Astrocyte (in vitro differentiated cells and primary cell): ENCODE results near the gene AKAP11. TPM values are rescaled to one million over a fixed set of nuclear protein-coding genes. Genes with fewer than 3 reads are reported as not detected.
A peak's percentile ranks its signal among the peaks of the same experiment; 100 is the strongest.

Experiments
- DNase-seq: peaks from one replicate; pipeline ENCODE4 v3.0.0-alpha.2; 2010; ENCODE audit warnings: low read depth
- FAIRE-seq: peaks from 2 replicates; lab custom pipeline; 2011; peaks lifted over from hg19 to GRCh38; lab: Jason Lieb, UNC
- H2AFZ ChIP-seq: 2 replicates; pipeline ENCODE4 v1.6.0; 2012; ENCODE audit warnings: low read depth, low read length, inconsistent platforms
- H3K27ac ChIP-seq: 2 replicates; pipeline ENCODE4 v1.5.1; 2011; ENCODE audit warnings: low read depth, low read length, inconsistent platforms
- H3K27me3 ChIP-seq: 2 replicates; pipeline ENCODE4 v1.6.0; 2011; ENCODE audit warnings: low read length, inconsistent platforms; ENCODE audit not compliant: insufficient read depth
- H3K36me3 ChIP-seq: 2 replicates; pipeline ENCODE4 v1.5.1; 2011; ENCODE audit warnings: low read length, inconsistent platforms; ENCODE audit not compliant: insufficient read depth
- H3K4me1 ChIP-seq: 2 replicates; pipeline ENCODE4 v1.5.1; 2011; ENCODE audit warnings: low read length, inconsistent platforms; ENCODE audit not compliant: insufficient read depth
- H3K4me2 ChIP-seq: 2 replicates; pipeline ENCODE4 v1.6.0; 2012; ENCODE audit warnings: low read length, inconsistent platforms
- H3K4me3 ChIP-seq: 2 replicates; pipeline ENCODE4 v1.5.1; 2011; ENCODE audit warnings: low read depth, mild to moderate bottlenecking, low read length, inconsistent platforms; ENCODE audit not compliant: insufficient read depth
- H3K79me2 ChIP-seq: 2 replicates; pipeline ENCODE4 v1.6.0; 2012; ENCODE audit warnings: mild to moderate bottlenecking, low read length, inconsistent platforms; ENCODE audit not compliant: insufficient read depth
- H3K9ac ChIP-seq: 2 replicates; pipeline ENCODE4 v1.6.0; 2012; ENCODE audit warnings: mild to moderate bottlenecking, low read length, inconsistent platforms
- H3K9me3 ChIP-seq: 2 replicates; pipeline ENCODE4 v1.5.1; 2012; ENCODE audit warnings: low read depth, mild to moderate bottlenecking, low read length, inconsistent platforms; ENCODE audit not compliant: insufficient read depth
- H4K20me1 ChIP-seq: 2 replicates; pipeline ENCODE4 v1.6.0; 2012; ENCODE audit warnings: low read length, inconsistent platforms; ENCODE audit not compliant: insufficient read depth
- H3K27ac Mint-ChIP-seq: one replicate; pipeline ENCODE4 v1.8.0; 2021; ENCODE audit warnings: mild to moderate bottlenecking, mixed read lengths; ENCODE audit not compliant: unreplicated experiment
- H3K27me3 Mint-ChIP-seq: one replicate; pipeline ENCODE4 v1.8.0; 2021; ENCODE audit warnings: low read depth, mixed read lengths; ENCODE audit not compliant: unreplicated experiment
- H3K36me3 Mint-ChIP-seq: one replicate; pipeline ENCODE4 v1.8.0; 2021; ENCODE audit warnings: low read depth, mixed read lengths; ENCODE audit not compliant: unreplicated experiment
- H3K4me1 Mint-ChIP-seq: one replicate; pipeline ENCODE4 v1.8.0; 2021; ENCODE audit warnings: low read depth, mixed read lengths; ENCODE audit not compliant: unreplicated experiment
- H3K4me3 Mint-ChIP-seq: one replicate; pipeline ENCODE4 v1.8.0; 2021; ENCODE audit warnings: mild to moderate bottlenecking, moderate library complexity, mixed read lengths; ENCODE audit not compliant: unreplicated experiment
- H3K9me3 Mint-ChIP-seq: one replicate; pipeline ENCODE4 v1.8.0; 2021; ENCODE audit warnings: mild to moderate bottlenecking, mixed read lengths; ENCODE audit not compliant: unreplicated experiment
- EZH2 ChIP-seq: IDR thresholded peaks from 2 replicates; pipeline ENCODE4 v1.6.1; 2012; ENCODE audit warnings: mild to moderate bottlenecking, low read length, inconsistent platforms; ENCODE audit not compliant: insufficient read depth
- total RNA-seq: library from RNA; stranded (reverse); gene quantifications from 2 replicates; pipeline ENCODE4 v1.2.1, GENCODE V29; 2021
- TF ChIP-seq, protein P1 (sequence below): IDR thresholded peaks from 2 replicates; pipeline ENCODE4 v1.5.1; 2011; ENCODE audit warnings: low read depth, mild to moderate bottlenecking, inconsistent platforms, low read length, moderate library complexity; ENCODE audit not compliant: insufficient read depth

Gene AKAP11
- total RNA-seq, 1 donor from 2014 or later = 29.7 TPM

DNA sequence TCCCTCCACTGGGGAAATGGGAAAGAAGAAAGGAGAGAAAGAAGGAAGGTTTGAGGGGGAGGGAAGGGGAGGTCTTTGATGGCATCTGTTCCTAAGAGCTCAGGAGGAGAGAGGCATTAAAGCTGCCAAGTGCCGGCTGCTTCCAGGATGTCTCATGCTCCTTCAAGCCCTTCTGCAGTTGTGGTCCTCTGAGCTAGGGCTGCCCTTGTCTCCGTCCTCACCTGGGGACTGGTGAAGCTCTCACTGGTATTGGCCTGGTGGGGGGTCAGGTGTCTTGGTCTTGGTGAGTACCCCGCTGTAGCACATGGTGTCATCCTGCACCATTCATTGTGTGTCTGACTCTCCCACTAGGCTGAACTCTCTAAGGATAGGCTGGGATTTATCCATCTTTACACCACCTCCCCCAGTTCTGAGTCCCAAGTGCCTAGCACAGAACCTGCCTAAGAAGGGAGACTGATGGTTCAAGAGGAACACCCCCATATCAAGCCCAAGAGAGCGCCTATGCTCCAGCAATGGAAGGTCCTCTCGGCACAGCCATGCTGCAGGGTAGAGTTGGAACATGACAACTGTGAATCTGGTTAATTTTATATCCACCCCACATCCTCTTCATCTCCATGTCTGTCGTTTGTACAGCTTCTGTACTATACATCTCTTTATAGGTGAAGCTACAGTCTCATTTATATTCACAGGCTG lies 83.7 kb downstream of the AKAP11 start:
- TF ChIP-seq, protein P1, sequence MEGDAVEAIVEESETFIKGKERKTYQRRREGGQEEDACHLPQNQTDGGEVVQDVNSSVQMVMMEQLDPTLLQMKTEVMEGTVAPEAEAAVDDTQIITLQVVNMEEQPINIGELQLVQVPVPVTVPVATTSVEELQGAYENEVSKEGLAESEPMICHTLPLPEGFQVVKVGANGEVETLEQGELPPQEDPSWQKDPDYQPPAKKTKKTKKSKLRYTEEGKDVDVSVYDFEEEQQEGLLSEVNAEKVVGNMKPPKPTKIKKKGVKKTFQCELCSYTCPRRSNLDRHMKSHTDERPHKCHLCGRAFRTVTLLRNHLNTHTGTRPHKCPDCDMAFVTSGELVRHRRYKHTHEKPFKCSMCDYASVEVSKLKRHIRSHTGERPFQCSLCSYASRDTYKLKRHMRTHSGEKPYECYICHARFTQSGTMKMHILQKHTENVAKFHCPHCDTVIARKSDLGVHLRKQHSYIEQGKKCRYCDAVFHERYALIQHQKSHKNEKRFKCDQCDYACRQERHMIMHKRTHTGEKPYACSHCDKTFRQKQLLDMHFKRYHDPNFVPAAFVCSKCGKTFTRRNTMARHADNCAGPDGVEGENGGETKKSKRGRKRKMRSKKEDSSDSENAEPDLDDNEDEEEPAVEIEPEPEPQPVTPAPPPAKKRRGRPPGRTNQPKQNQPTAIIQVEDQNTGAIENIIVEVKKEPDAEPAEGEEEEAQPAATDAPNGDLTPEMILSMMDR = no peak
- no peak for TF ChIP-seq EZH2
- Mint-ChIP-seq H3K9me3 (no peaks in the 10 kb centered on the region), H3K27me3 (peaks cover 9% of the 10 kb centered on the region), H3K36me3 (no peaks in the 10 kb centered on the region), H3K27ac (no peak overlapping the region), H3K4me3 (no peak overlapping the region), H3K4me1 (peaks cover 2% of the 10 kb centered on the region)
- FAIRE-seq = no peak
- H3K27me3 ChIP-seq = no peaks in the 10 kb centered on the region
- H3K4me1 ChIP-seq = peaks cover 14% of the 10 kb centered on the region
- H3K4me3 ChIP-seq = no peak overlapping the region
- DNase-seq = no peak
- no peaks in the 10 kb centered on the region for H3K79me2 ChIP-seq
- no peak overlapping the region for H2AFZ ChIP-seq
- H3K9me3 ChIP-seq = no peaks in the 10 kb centered on the region
- H3K36me3 ChIP-seq = no peaks in the 10 kb centered on the region
- peak overlapping the region; percentile 14 for H3K9ac ChIP-seq
- no peak overlapping the region for H3K4me2 ChIP-seq
- no peaks in the 10 kb centered on the region for H4K20me1 ChIP-seq
- H3K27ac ChIP-seq = peak overlapping the region; percentile 27

DNA sequence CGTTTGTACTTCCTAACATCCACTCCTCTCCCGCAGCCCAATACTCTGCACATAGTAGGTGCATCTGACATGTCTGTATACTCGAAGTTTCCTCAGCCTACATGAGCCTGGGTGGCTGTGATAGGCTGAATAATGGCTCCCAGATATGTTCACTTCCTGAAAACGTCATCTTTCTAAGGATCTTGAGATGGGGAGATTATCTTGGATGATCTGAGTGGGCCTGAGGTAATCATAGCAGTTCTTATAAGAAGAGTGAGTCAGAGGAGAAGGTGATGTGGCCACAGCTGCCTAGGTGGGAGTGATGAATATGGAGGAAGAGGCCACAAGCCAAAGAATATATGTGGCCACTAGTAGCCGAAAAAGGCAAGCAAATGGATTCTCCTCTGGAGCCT lies 84.2 kb downstream of the AKAP11 start:
- TF ChIP-seq, protein P1 = no peak
- TF ChIP-seq EZH2 = no peak
- DNase-seq (no peak), FAIRE-seq (no peak)
- no peaks in the 10 kb centered on the region for H3K9me3 Mint-ChIP-seq
- no peak overlapping the region for H3K4me3 ChIP-seq
- no peaks in the 10 kb centered on the region for H3K36me3 ChIP-seq
- H3K4me2 ChIP-seq = no peak overlapping the region
- no peaks in the 10 kb centered on the region for H3K36me3 Mint-ChIP-seq
- no peaks in the 10 kb centered on the region for H3K9me3 ChIP-seq
- peaks cover 9% of the 10 kb centered on the region for H3K27me3 Mint-ChIP-seq
- no peak overlapping the region for H3K4me3 Mint-ChIP-seq
- no peak overlapping the region for H3K27ac ChIP-seq
- no peaks in the 10 kb centered on the region for H3K27me3 ChIP-seq
- H3K9ac ChIP-seq = no peak overlapping the region
- no peaks in the 10 kb centered on the region for H4K20me1 ChIP-seq
- no peaks in the 10 kb centered on the region for H3K79me2 ChIP-seq
- H2AFZ ChIP-seq = no peak overlapping the region
- H3K27ac Mint-ChIP-seq = no peak overlapping the region
- H3K4me1 ChIP-seq = peaks cover 14% of the 10 kb centered on the region
- peaks cover 2% of the 10 kb centered on the region for H3K4me1 Mint-ChIP-seq

DNA sequence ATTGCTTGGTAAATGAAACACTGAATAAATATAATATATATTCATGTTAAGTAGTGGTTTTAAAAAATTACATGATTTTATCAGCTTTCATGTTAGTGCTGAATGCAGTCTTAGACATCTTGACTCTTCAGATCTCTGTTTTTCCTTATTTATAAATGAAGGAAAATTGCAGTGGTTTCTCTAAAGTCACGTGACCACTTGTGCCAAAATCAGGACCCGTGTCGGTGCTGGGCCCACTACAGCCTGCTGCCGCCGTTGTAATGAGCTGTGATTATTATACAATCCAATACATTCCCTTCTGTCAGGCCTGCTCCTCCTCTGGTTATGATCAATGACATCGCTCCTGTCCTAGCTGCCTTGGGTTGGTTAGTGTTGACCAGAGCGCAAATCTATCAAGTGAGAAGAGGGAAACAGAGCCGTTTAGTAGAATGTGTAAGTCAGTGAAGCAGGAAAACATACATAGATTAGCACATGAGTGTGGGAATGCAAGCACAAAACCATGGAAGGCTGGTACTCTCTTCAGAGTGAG lies 88.2 kb downstream of the AKAP11 start:
- TF ChIP-seq, protein P1 = no peak
- Histone ChIP-seq H3K27ac (no peak overlapping the region), H3K4me2 (no peak overlapping the region), H2AFZ (no peak overlapping the region), H3K9me3 (no peaks in the 10 kb centered on the region), H3K27me3 (no peaks in the 10 kb centered on the region), H3K4me1 (peaks cover 13% of the 10 kb centered on the region), H4K20me1 (no peaks in the 10 kb centered on the region), H3K4me3 (no peak overlapping the region), H3K36me3 (no peaks in the 10 kb centered on the region), H3K79me2 (no peaks in the 10 kb centered on the region), H3K9ac (no peak overlapping the region)
- DNase-seq (no peak), FAIRE-seq (no peak)
- Mint-ChIP-seq H3K36me3 (no peaks in the 10 kb centered on the region), H3K4me1 (peaks cover 6% of the 10 kb centered on the region), H3K27me3 (peaks cover 7% of the 10 kb centered on the region), H3K9me3 (no peaks in the 10 kb centered on the region), H3K4me3 (no peak overlapping the region), H3K27ac (no peak overlapping the region)
